HG02678 (cell line): ENCODE results near the gene NHERF1.

ENCODE experiments used
- ATAC-seq: cut with Tn5 transposase; IDR thresholded peaks from one replicate; pipeline ENCODE4 v1.9.1; 2021; ENCODE audit warnings: mild to moderate bottlenecking, moderate library complexity; ENCODE audit not compliant: unreplicated experiment

Gene NHERF1

DNA sequence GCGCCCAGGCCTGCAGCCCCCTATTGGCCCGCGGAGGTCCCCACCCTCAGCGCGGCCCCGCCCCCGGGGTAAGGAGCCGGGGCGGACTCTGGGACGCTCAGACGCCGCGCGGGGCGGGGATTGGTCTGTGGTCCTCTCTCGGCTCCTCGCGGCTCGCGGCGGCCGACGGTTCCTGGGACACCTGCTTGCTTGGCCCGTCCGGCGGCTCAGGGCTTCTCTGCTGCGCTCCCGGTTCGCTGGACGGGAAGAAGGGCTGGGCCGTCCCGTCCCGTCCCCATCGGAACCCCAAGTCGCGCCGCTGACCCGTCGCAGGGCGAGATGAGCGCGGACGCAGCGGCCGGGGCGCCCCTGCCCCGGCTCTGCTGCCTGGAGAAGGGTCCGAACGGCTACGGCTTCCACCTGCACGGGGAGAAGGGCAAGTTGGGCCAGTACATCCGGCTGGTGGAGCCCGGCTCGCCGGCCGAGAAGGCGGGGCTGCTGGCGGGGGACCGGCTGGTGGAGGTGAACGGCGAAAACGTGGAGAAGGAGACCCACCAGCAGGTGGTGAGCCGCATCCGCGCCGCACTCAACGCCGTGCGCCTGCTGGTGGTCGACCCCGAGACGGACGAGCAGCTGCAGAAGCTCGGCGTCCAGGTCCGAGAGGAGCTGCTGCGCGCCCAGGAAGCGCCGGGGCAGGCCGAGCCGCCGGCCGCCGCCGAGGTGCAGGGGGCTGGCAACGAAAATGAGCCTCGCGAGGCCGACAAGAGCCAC, at the start of gene NHERF1:
TSS of gene NHERF1 (plus strand) at position 100 of the 750 bp plus-strand sequence. CDS start at position 319, 219 bp downstream.
- peak; percentile 89 for ATAC-seq

DNA sequence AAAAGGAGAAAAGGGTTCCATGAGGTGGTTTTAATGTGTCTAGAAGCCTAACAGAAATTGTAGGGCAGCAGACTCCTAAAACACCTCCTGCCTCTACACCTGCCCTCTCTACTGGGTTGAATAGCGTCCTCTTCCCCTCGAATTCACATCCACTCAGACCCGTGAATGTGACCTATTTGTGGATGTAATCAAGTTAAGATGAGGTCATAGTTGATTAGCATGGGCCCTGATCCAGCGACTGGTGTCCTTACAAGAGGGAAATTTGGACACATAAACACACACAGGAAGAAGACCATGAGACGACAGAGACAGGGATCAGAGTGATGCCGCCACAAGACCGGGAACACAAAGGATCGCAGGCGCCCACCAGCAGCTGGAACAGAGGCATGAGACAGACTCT, 49.2 kb upstream of the NHERF1 start:
- ATAC-seq: no peak

DNA sequence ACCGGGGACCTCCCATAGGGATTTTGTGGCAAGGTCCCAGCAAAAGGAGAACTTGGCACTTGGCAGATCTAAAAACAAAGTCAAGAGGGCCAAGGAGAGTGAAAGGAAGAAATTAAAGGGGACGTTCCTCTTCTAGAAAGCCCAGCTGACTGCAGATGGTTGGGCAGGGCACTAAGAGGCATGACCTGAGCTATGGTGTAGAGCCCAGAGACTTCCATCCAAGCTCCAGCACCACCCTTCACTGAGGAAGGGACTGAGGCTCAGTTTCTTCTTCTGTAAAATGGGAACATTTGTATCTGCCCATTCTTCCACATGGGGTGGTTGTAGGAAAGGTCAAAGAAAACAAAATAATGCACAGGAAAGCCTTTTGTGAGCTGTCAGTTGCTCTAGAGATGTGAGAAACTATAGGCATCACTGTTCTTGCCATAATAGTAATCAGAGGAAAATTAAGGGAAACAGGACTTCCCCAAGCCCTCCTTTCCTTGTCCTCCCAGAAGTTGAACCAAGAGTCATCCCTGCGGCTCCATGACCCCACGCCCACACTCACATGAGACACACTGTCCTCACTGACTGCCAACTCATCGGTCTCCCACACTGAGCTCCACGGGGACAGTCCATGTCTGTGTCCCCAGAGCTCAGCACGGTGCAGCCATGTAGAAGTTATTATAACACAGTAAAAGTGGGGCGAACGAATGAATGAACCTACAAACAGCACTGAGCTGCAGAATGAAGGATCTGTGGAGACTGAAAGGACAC, 46.1 kb upstream of the NHERF1 start:
- ATAC-seq: no peak

DNA sequence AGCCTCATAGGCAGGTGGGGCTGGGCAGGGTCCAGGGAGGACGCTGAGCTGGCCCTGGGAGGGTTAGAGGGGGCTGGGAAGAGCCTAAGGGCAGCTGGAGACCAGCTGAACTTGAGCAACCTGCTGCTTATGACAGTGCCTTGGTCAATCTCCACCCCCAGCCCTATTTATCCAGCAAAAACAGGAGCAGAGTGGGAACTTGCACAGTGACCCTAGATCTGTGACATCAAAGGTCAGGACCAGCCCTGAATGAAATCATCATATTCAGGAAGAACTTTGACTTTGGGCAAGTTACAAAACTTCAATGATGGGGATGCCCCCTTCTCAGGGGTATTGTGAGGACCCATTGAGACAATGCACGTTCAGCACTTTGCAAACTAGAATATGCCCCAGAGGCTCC, 45.1 kb upstream of the NHERF1 start:
- no peak for ATAC-seq

DNA sequence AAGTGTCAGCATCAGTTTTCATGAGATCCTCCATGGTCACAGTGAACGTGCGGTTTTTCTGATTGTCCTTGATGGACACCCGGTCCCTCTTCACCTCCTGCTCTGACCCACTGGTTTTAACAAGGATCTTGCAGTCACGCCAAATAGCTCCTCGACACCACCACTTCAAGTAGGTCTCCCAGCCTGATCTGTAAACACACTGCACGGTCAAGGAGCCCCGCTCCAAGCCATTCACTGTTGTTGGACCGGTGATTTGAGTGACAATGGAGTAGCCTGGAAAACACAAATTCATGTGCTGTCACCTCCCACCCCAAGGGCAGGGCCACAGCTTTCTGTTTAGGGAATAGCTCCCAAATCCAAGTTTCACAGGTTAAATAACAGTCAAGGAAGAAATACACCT, 43.9 kb upstream of the NHERF1 start:
- ATAC-seq: no peak

DNA sequence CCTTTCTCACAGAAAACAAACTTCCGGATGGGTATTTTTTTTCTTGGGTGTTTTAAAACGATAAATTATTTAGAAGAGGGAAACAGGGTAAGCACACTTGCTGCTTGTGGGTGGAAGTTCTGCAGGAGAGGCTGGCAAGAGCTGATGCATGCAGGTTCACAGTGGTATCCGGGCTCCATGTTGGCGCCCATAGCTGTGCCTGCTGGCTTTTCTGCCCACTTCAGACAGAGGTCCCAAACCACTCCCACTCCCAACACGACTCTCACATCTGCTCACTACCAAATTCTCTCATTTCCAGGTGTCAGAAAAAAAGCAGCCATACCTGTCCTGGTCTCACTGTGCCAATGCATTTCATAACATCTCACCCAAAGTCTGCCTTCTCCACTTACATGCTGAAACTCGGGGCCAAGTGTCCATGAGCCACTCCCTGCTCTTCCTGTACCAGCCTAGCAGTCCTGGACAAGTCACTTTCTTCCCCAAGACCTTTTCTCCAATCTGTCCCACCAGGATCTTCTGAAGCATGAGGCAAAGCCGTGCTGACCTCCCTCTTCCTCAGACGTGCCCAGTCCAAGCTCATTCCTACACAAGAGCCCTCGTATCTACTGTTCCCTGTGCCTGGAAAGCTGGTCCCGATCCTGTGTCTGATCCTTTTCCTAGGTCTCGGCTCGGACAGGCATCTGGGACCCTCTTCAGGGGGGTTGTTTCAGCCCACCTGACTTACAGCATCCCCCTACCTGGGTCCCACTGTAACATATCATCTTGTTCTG, 37.2 kb upstream of the NHERF1 start:
- no peak for ATAC-seq

DNA sequence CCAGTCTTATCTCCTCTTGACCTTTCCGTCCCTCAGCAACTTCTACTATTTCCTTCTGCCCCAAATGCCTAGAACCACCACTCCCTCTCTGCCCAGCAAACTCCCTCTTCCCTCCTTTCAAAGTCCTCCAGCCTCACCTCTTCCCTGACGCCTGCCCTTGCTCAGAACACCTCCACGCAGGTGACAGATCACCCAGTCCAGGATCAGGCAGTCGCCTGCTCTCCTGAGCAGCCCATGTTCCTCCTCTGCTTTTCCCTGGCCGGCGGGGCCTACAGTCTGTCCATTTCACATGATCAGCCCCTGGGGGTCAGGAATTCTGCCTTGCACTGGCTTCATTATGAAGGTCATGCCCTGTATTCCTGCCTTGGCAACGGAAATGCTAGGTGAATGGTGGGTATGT, 36.1 kb upstream of the NHERF1 start:
- no peak for ATAC-seq

DNA sequence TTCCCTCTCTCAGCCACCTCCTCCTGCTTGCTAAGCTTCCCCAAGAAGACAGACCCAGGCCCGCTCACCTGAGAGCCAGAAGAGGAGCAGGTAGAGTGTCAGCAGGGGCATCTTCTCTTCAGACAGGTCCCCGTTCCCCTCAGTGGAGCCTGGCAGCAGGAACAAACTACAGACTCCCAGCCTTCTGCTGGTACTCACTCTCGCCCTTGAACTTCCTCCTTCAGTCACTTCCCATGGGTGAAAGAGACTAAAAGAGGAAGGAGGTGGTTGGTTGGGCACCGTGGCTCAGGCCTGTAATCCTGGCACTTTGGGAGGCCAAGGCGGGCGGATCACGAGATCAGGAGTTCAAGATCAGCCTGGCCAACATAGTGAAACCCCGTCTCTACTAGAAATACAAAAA, 35.7 kb upstream of the NHERF1 start, which contains the start of gene CD300LF:
TSS of gene CD300LF (minus strand) at position 168 of the 400 bp plus-strand sequence. CDS start at position 111, 57 bp downstream.
- ATAC-seq: no peak

DNA sequence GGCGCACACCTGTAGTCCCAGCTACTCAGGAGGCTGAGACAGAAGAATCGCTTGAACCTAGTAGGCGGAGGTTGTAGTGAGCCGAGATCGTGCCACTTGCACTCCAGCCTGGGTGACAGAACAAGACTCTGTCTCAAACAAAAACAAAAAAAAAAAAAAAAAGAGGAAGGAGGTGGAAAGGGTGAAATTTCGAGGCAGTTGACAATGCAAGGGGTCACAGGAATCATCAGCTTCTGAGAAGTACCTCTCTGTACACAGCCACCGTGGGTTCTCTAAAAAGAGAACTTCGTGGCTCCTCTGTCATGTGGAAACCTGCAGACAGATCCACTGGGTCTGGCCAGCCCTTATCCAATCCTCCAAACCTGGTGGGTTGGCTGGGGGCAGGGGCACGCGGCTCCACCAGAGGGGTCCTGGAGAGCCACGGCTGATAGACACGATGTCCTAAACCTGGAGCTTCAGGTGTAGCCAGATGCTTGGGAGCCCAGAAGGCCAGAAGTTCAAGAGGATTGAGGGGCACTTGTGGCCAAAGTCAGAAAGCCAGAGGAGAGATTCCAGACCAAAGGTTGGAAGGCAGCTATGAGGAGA, 35.2 kb upstream of the NHERF1 start:
- no peak for ATAC-seq

DNA sequence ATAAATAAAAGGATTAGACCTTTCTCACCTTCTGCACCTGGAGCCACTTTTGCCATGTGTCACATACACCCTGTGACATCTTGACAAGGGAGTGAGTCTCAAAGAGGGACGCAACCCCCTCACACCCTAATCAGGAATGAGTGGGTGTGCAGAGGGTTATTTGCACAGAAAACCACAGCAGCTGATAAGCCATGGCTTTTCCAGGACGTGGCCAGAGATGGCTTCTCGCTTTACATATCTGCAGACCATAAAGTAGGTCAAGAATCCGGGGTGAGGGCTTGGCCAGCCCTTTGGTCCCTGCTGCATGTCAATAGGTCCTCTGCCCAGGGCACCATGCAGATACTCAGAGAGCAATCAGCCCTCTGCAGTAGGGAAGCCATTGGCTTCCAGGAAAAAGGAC, 33.3 kb upstream of the NHERF1 start:
- no peak for ATAC-seq

DNA sequence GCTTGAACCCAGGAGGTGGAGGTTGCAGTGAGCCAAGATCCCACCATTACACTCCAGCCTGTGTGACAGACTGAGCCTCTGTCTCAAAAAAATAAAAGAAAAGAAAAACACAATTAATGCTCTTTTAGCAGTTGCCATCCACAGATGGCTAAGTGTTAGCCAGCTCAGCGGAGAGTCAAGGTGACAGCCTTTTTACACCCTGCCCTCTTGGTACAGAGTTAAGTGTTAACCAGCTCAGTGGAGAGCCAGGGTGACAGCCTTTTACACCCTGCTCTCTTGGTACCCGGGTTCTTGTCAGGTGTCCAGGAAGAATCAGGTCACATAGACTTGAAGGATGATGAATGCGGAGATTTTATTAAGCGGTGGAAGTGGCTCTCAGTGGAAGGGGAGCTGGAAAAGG, 27.9 kb upstream of the NHERF1 start:
- ATAC-seq: no peak

DNA sequence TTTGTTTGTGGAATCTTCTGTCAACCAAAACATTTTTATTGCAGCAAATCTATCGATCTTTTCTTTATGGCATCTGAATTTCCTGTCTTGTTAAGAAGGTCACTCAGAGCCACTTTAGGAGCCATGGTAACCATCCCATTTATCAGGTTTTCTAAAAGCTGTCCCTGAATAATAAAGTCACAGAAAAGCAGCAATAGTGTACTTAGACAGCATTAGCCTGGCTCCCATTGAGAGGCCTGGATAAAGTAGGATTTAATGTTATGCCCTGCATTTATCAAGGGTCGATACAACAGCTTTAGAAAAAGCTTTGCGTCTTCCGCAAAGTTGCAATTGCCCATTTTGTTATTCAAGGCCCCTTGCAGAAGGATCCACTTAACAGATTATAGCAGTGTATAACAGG, 25.6 kb upstream of the NHERF1 start:
- ATAC-seq: no peak

DNA sequence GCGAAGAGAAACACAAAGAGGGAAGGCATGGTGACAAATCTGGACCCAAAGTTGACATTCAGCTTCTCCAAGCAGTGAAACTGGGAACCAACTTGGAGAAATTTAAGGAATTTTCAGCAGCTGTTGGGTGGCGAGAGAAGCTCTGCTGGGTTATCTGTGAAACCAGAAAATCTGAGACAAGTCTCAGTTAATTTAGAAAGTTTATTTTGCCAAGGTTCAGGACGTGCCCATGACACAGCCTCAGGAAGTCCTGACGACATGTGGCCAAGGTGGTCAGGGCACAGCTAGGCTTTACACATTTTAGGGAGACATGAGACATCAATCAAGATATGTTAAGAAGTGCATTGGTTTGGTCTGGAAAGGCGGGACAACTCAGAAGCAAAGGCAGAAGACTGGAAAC, 24.5 kb upstream of the NHERF1 start:
- ATAC-seq: no peak

DNA sequence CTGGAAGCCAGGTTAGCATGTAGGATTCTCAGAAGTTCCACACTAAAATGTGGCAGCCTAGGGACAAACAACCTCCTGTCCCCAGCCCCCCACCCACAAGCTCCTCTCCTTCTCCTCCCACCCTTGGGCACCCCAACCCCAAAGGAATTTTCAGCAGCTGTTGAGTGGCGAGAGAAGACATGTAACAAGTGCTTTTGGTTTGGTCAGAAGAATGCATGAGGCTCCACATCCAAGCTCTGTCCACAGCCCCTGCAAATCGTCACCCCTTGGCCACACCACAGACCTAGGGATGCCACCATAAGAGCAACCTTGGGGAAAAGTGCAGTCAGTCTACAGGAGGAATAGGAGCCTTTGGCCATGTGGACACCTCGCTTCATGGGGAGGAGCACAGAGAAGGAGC, 23.3 kb upstream of the NHERF1 start:
- ATAC-seq: no peak

DNA sequence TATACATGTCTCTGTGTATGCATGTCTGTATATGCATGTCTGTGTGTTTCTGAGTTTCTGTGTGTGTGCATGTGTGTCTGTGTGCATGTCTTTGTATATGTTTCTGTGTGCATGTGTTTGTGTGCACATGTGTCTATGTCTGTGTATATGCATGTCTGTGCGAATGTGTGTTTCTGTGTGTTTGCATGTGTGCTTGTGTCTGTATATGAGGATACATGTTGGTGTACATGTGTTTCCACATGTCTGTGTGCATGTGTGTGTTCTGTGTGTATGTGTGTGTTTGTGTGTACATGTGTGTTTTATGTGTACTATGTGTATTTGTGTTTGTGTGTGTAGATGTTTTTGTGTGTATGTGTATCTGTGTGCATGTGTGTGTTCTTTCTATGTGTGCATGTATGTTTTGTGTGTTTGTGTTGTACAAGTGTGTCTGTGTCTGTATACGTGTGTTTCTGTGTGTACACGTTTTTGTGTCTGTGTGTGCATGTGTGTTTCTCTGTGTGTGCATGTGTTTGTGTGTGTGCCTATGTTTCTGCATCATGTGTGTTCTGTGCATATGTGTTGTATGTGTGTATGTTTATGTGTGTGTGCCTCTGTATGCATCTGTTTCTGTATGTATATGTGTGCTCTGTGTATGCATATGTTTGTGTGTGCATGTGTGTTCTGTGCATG, 20.3 kb upstream of the NHERF1 start:
- no peak for ATAC-seq

DNA sequence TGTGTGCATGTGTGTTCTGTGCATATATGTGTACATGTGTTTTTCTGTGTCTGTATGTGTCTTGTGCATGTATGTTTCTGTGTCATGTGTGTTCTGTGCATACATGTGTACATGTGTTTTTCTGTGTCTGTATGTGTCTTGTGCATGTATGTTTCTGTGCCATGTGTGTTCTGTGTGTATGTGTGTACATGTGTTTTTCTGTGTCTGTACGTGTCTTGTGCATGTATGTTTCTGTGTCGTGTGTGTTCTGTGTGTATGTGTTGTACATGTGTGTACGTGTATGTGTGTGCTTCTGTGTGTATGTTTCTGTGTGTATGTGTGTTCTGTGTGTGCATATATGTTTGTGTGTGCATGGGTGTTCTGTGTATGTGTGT, 19.7 kb upstream of the NHERF1 start:
- ATAC-seq: no peak

DNA sequence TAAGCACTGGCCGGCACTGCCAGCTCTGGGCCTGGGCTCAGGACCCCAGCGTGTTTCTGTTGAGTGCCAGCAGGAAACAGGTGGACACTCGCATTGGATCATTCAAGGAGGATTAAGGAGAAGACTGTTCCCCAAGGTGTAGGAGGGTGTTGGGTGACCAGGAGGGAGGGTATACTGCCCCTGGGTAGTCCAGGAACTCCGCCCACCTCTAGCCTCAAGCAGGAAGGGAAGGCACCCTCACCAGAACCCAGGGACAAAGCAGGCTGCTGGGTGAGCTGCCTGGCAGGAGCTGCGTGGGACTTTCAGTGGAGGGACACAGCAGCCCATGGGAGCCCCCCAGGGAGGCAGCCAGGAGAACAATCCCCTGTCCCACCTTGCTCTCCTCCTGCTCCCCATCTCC, 19.1 kb upstream of the NHERF1 start:
- no peak for ATAC-seq

DNA sequence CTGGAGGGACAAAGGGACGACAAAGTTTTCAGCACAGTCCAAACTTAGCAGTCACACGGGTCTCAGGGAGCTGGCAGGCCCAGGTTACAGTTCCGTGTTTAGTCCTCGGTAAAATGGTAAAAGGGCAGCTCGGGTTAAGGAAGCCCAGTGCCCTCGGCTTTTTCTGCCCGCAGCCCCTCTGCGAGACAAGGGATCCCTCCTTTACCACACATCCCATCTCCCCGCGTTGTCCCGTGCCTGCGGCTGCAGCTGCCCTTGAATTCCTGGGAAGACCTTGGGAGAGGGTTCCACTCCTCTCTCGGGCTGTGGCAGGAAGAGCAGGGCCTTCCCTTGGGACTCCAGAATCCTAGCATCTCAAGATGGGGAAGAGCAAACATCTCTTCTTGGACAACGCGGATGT, 18.6 kb upstream of the NHERF1 start:
- no peak for ATAC-seq

DNA sequence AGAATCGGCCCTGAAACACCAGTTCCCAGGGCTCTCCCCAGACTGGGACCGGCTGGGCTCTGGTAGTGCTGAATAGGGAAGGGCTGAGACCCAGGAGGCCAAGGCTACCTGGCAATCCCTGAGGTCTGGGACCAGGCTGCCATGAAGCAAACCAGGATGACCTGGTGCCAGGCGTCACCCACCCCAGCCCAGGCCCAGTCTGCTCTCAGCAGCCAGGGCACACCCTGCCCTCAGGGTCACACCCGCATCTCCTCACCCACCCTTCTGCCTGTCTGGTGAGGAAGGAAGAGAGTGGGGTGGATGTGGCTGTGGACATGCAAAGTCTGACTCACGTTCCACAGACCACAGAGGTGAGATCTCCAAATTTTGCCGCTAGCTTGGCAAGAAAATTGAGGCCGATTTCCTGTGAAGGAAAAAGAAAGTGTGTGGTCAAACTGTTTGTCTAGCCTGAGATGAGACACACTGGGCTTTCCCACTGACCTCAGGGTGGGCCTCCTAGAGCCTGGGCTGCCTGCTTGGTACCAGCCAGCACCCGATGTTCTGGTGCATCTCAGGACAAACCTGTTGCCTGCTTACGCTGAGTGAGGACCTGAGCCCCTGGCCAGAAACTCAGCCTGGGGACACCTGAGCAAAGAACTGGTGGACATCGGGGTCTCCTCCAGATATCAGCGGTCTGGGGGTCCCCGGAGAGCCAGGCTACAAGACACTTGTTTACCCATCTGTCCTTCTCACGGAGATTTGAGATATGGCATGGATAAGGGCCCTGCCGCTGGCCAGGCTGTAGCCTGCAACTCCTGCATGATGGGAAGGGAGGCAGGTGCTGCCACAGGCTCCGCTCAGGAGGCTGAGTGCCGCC, 17.7 kb upstream of the NHERF1 start:
- ATAC-seq: no peak

DNA sequence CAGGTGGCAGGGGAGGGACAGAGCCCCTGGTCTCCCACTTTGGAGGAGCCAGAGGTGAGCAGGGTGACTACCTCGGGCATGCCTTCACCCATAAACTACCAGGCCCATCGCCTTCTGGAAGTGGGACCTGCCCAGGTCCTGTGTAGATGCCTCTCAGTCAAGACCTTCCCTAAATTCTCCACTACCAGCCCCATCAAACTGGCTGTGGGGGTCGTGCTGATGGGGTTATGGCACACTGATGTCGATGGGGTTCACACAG, 17.2 kb upstream of the NHERF1 start:
- no peak for ATAC-seq
